Neural cell (in vitro differentiated cells): Measurements from ENCODE around the gene BFSP1.

Source experiments
- CTCF ChIP-seq: fragments of 450-650 bp; IDR thresholded peaks from 2 replicates; pipeline ENCODE4 v1.5.1; 2014; ENCODE audit warnings: antibody characterized with exemption, mild to moderate bottlenecking, moderate library complexity; ENCODE audit not compliant: poor library complexity, severe bottlenecking
- EP300 ChIP-seq: fragments of 450-650 bp; conservative IDR thresholded peaks from 2 replicates; pipeline ENCODE4 v1.6.1; 2014; ENCODE audit warnings: antibody characterized with exemption, mild to moderate bottlenecking, moderate library complexity; ENCODE audit not compliant: poor library complexity, severe bottlenecking
- EZH2 ChIP-seq: fragments of 200-600, 300-800 bp; shearing (Covaris generic), sonication (generic); IDR thresholded peaks from 2 replicates; pipeline ENCODE4 v1.6.1; 2014; ENCODE audit warnings: antibody characterized with exemption, low read length, borderline replicate concordance, mild to moderate bottlenecking; ENCODE audit not compliant: insufficient read depth, poor library complexity, severe bottlenecking
- MXI1 ChIP-seq: fragments of 450-650 bp; conservative IDR thresholded peaks from 2 replicates; pipeline ENCODE4 v1.6.1; 2014; ENCODE audit warnings: antibody characterized with exemption, mild to moderate bottlenecking; ENCODE audit not compliant: poor library complexity, severe bottlenecking
- POLR2AphosphoS5 ChIP-seq: IDR thresholded peaks from 2 replicates; pipeline ENCODE4 v1.6.1; 2012
- RAD21 ChIP-seq: fragments of 450-650 bp; conservative IDR thresholded peaks from 2 replicates; pipeline ENCODE4 v1.6.1; 2014; ENCODE audit warnings: antibody characterized with exemption, mild to moderate bottlenecking, moderate library complexity
- REST ChIP-seq: IDR thresholded peaks from 2 replicates; pipeline ENCODE4 v1.6.1; 2012; ENCODE audit warnings: borderline replicate concordance
- SMC3 ChIP-seq: fragments of 450-650 bp; conservative IDR thresholded peaks from 2 replicates; pipeline ENCODE4 v1.6.1; 2014; ENCODE audit warnings: antibody characterized with exemption, mild to moderate bottlenecking, moderate library complexity; ENCODE audit not compliant: poor library complexity
- TAF1 ChIP-seq: IDR thresholded peaks from 2 replicates; pipeline ENCODE4 v1.6.1; 2012; ENCODE audit warnings: low read depth

DNA sequence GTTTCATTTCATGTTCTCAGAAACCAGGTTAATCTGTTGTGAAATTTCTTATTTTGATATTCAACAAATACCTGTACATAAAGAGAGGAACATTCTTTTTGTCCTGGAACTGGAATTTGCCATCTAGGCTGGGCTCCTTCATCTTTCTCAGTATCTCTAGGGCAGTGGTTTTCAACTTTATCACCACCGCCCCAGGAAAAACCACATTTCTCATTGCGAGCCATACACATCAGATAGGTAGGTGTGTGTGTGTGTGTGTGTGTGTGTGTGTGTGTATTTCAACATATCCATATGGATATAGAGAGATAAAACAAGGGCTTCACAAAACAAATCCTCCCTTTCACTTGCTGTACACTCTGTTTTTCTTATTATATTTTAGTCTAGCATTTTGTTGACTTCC is 24.1 kb downstream of the BFSP1 start:
- TF ChIP-seq REST = no peak
- no peak for TF ChIP-seq EP300
- no peak for TF ChIP-seq CTCF
- TF ChIP-seq EZH2 = no peak
- no peak for TF ChIP-seq TAF1
- TF ChIP-seq MXI1 = no peak
- TF ChIP-seq RAD21 = no peak
- no peak for TF ChIP-seq POLR2AphosphoS5
- TF ChIP-seq SMC3 = no peak
